Fibroblast of lung (primary cell): Measurements from ENCODE around the gene RAP1GDS1. TPM values are rescaled to one million over a fixed set of nuclear protein-coding genes. Genes with fewer than 3 reads are reported as not detected.

Experiments used
- DNase-seq, 2 donors: peaks; one replicate each; pipeline versions ENCODE4 v3.0.0 to v3.0.0-alpha.2; 2010; ENCODE audit warnings: low read depth in 2 of 2
- H2AFZ ChIP-seq: 2 replicates; pipeline ENCODE4 v1.5.1; 2012; ENCODE audit warnings: low read length, control low read depth, inconsistent platforms
- H3K27ac ChIP-seq: 2 replicates; pipeline ENCODE4 v1.5.1; 2011; ENCODE audit warnings: low read length, control low read depth; ENCODE audit not compliant: insufficient read depth
- H3K27me3 ChIP-seq: 2 replicates; pipeline ENCODE4 v1.5.1; 2011; ENCODE audit warnings: mild to moderate bottlenecking, low read length; ENCODE audit not compliant: control insufficient read depth, insufficient read depth
- H3K36me3 ChIP-seq: 2 replicates; pipeline ENCODE4 v1.5.1; 2011; ENCODE audit warnings: low read length; ENCODE audit not compliant: control insufficient read depth, insufficient read depth
- H3K4me1 ChIP-seq: 2 replicates; pipeline ENCODE4 v1.5.1; 2011; ENCODE audit warnings: low read length; ENCODE audit not compliant: control insufficient read depth, insufficient read depth; ENCODE audit errors: extremely low read depth
- H3K4me2 ChIP-seq: 2 replicates; pipeline ENCODE4 v1.5.1; 2011; ENCODE audit warnings: low read length, control low read depth; ENCODE audit not compliant: insufficient read depth; ENCODE audit errors: extremely low read depth
- H3K4me3 ChIP-seq, 4 experiments: fragments of 200-600 bp in 1 of 4; sonication (generic) in 1 of 4; replicated peaks in 1 of 4; 2 replicates each; pipeline ENCODE4 v1.5.1; 2011 to 2016; ENCODE audit warnings: low read length in 4 of 4, low read depth in 3 of 4, mild to moderate bottlenecking in 3 of 4, control low read depth in 2 of 4, inconsistent platforms in 1 of 4, mixed read lengths in 1 of 4; ENCODE audit not compliant: insufficient read depth in 1 of 4; ENCODE audit errors: control extremely low read depth in 1 of 4
- H3K79me2 ChIP-seq: 2 replicates; pipeline ENCODE4 v1.5.1; 2012; ENCODE audit warnings: mild to moderate bottlenecking, low read length, inconsistent platforms; ENCODE audit not compliant: control insufficient read depth, insufficient read depth
- H3K9ac ChIP-seq: 2 replicates; pipeline ENCODE4 v1.5.1; 2011; ENCODE audit warnings: mild to moderate bottlenecking, low read length, control low read depth; ENCODE audit not compliant: insufficient read depth
- H3K9me3 ChIP-seq: 2 replicates; pipeline ENCODE4 v1.5.1; 2012; ENCODE audit warnings: low read depth, low read length; ENCODE audit not compliant: control insufficient read depth, insufficient read depth
- H4K20me1 ChIP-seq: 2 replicates; pipeline ENCODE4 v1.5.1; 2011; ENCODE audit warnings: low read length; ENCODE audit not compliant: control insufficient read depth, insufficient read depth; ENCODE audit errors: extremely low read depth
- CTCF ChIP-seq, 2 donors: IDR thresholded peaks in 1 of 2; conservative IDR thresholded peaks in 1 of 2; 1 replicate in 1 of 2; 2 replicates in 1 of 2; pipeline ENCODE4 v1.5.1; 2011 to 2012; ENCODE audit warnings: low read length in 2 of 2, control low read depth in 1 of 2, inconsistent platforms in 1 of 2, low read depth in 1 of 2, mild to moderate bottlenecking in 1 of 2
- EZH2 ChIP-seq: IDR thresholded peaks from 2 replicates; pipeline ENCODE4 v1.5.1; 2012; ENCODE audit warnings: low read length, control low read depth, mild to moderate bottlenecking; ENCODE audit errors: missing control alignments
- polyA plus RNA-seq, 2 donors: library from polyadenylated mRNA; depleted of rRNA in 1 of 2; stranded (reverse) in 1 of 2; unstranded in 1 of 2; fragments of >200 nt; gene quantifications; 2 replicates each; pipeline ENCODE4 v1.2.1, GENCODE V29; 2011 to 2012; ENCODE audit warnings: missing spikeins in 1 of 2
- total RNA-seq: library from RNA; depleted of rRNA; stranded (reverse); fragments of >200 nt; gene quantifications from 2 replicates; pipeline ENCODE4 v1.2.1, GENCODE V29; 2014

The RAP1GDS1 gene
- total and polyA plus RNA-seq, 2 donors (not counting 1 experiment from before 2014, with no cell fraction given) = 68.3 to 103 TPM

DNA sequence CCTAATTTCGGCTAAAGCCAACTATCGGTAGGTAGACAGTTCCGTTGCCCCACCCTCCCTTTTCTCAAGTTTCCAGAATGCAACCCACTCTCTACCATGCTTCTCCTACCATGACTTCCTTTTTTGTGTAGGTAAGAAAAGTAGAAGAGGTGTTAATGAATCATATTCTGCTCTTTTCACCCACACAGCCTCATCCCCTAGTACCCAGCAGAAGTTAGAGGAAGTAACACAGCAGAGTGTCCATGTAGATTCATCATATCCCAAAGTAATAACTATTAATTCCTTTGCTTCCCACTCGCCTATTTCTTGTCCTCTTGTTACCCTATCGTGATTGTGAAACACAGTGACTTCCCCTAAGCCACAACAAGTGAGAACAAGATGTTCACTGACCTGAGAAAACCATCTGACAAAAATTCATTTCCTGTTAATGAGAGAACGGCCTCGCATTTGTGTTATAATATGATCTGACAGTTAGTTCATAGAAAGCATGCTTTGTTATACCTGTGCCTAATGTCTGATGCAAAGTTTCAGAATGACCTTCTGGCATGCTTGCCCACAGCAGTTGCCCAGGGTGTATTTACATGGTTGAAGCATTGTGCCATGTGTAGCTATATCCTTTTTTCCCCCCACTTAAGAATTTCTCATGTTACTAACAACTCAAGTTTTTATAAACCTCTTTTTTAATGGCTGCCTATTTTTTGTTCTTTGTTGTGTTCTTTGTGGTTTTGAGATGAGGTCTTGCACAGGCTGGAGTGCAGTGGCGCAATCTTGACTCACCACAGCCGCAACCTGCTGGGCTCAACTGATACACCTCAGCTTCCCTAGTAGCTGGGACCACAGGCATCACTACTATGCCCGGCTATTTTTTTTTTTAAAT is 185.6 kb downstream of the RAP1GDS1 start:
- no peaks in the 10 kb centered on the region for H3K79me2 ChIP-seq
- no peak overlapping the region for H3K4me2 ChIP-seq
- no peak overlapping the region for H3K27ac ChIP-seq
- H3K9me3 ChIP-seq = no peaks in the 10 kb centered on the region
- no peak overlapping the region for H3K4me3 ChIP-seq
- no peak overlapping the region for H2AFZ ChIP-seq
- H4K20me1 ChIP-seq = no peaks in the 10 kb centered on the region
- H3K27me3 ChIP-seq = no peaks in the 10 kb centered on the region
- peaks cover 4% of the 10 kb centered on the region for H3K36me3 ChIP-seq
- H3K9ac ChIP-seq = no peak overlapping the region
- no peak for TF ChIP-seq EZH2
- no peak for TF ChIP-seq CTCF (conservative IDR thresholded peaks at IDR 0.05 in 1 of 2, IDR thresholded peaks at IDR 0.05 in 1 of 2; ENCODE audit: low read depth in 1 of 2, low read length in 2 of 2)
- DNase-seq = peak; percentile 60 to 96
- H3K4me1 ChIP-seq = no peaks in the 10 kb centered on the region

DNA sequence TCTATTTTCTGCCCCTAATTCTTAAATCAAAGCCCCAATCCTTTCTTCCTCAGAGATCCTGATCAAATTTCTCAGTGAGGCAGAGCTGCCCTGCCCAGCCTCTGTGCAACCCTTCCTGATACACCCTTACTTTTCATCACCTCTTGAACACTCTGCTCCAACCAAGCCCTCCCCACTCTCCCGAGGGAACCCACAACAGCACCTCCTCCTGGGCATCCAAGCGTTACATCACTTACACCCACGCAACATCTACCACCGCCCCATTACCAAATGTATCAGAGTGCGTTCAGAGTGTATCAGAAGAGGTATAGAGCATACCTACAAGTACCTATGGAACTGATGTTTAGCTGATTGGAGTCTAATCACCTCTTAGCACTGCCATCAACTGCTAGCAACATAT is 186.5 kb downstream of the RAP1GDS1 start:
- no peaks in the 10 kb centered on the region for H3K36me3 ChIP-seq
- H3K4me3 ChIP-seq = no peak overlapping the region
- no peak overlapping the region for H3K4me2 ChIP-seq
- no peaks in the 10 kb centered on the region for H3K9me3 ChIP-seq
- H3K4me1 ChIP-seq = no peaks in the 10 kb centered on the region
- H3K9ac ChIP-seq = no peak overlapping the region
- no peak overlapping the region for H2AFZ ChIP-seq
- no peak for TF ChIP-seq CTCF (conservative IDR thresholded peaks at IDR 0.05 in 1 of 2, IDR thresholded peaks at IDR 0.05 in 1 of 2; ENCODE audit: low read depth in 1 of 2, low read length in 2 of 2)
- TF ChIP-seq EZH2 = no peak
- no peaks in the 10 kb centered on the region for H3K79me2 ChIP-seq
- no peak for DNase-seq
- no peaks in the 10 kb centered on the region for H3K27me3 ChIP-seq
- H3K27ac ChIP-seq = no peak overlapping the region
- no peaks in the 10 kb centered on the region for H4K20me1 ChIP-seq

- no peak overlapping the region for H2AFZ ChIP-seq
- no peaks in the 10 kb centered on the region for H3K36me3 ChIP-seq
- H3K79me2 ChIP-seq = no peaks in the 10 kb centered on the region
- no peaks in the 10 kb centered on the region for H3K9me3 ChIP-seq
- H3K9ac ChIP-seq = no peak overlapping the region
- no peak overlapping the region for H3K4me3 ChIP-seq
- TF ChIP-seq EZH2 (no peak), CTCF (conservative IDR thresholded peaks at IDR 0.05 in 1 of 2, IDR thresholded peaks at IDR 0.05 in 1 of 2; ENCODE audit: low read depth in 1 of 2, low read length in 2 of 2) (no peak)
- H4K20me1 ChIP-seq = no peaks in the 10 kb centered on the region
- DNase-seq = no peak
- H3K4me2 ChIP-seq = no peak overlapping the region
- H3K27ac ChIP-seq = no peak overlapping the region
- no peaks in the 10 kb centered on the region for H3K4me1 ChIP-seq
- H3K27me3 ChIP-seq = no peaks in the 10 kb centered on the region
Measured at GRCh38 chr4:98448908-98449307, 187.7 kb downstream of the RAP1GDS1 start.
